T-helper 1 cell treated with Interleukin-12 subunit alpha and Interleukin-12 subunit beta and Interleukin-4 antibody, amounts not matched to agents 30 ng/mL and 1 ng/mL, for 36 hours (primary cell): ENCODE results near the gene NRXN2. TPM values are rescaled to one million over a fixed set of nuclear protein-coding genes. Genes with fewer than 3 reads are reported as not detected.

Source experiments
- intact Hi-C: fragments of 100-400 bp; cut with micrococcal nuclease; formaldehyde crosslinking; loops from one replicate; pipeline ENCODE4 v1.15.1; 2024
- total RNA-seq: library from RNA; stranded (reverse); gene quantifications from 2 replicates; pipeline ENCODE4 v1.2.3, GENCODE V29; 2022

The NRXN2 gene
- total RNA-seq, 1 donor from 2014 or later, result 1.3 TPM

DNA sequence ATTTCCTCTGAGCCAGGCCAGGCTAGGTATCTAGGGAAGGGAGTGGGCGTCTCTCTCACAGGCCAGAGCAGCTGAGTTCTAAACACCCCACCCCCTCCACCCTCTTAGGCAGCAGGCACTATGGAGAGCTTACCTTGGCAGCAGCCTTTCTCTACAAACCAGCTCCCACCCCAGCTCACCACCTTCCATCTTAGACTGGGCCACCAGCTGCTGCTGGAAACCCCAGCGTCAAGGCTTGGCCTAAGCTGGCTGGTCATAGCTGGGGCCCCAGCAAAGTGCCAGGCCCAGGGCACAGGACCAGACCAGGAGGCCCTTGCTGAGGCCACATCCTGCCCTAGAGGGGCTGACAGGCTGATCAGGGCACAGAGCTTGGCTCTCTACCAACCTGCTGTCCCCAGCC, 111.8 kb downstream of the NRXN2 start:
- intact Hi-C loops, result no loop called here

DNA sequence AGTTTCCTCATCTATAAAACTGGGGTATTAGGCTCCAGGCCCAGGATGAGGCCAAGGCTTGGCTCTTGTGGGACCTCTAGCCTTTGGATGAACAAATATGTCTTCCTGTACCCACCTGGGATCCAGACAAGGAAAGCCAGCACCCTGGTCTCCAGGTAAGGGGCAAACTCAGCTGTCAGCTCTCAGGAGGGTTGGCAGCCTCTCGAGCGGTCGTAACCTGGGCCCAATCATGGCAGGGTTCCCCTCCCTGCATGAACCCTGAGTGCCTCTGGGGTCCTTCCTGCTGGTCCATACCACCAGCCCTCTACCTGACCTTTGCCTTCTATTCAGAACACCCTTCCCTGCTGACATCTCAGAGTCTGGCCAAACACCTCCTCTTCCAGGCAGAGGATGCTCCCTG, 112.4 kb downstream of the NRXN2 start:
- intact Hi-C loops, result no loop called here

DNA sequence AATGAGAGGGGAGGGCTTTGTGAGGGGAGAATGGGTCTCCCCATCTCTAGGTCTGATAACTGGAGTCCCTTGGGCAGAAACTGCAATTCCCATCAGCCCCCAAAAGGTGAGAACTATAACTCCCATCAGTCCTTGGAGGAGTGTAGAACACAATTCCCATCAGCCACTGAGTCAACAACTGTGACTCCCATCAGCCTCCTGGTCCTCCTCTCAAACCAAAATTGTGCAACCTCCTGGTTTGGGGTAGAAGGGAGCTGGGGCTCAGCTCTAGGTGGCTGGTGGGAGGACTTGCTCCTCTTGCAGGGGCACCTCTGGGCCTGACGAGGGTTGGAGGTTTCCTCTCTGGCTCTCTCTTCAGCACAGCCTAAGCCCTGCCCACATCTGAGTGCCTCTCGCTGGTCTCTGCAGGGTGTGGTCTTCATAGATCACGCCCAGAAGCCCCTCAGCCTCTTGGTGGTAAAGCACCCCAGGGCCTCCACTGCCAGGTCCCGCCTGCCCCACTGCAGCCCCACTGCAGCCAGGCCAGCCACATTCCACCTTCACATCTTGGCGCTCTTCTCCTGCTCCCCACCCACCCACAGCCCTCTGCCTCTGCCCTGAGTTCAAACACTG, 113.5 kb downstream of the NRXN2 start:
- intact Hi-C loops, result no loop called here

DNA sequence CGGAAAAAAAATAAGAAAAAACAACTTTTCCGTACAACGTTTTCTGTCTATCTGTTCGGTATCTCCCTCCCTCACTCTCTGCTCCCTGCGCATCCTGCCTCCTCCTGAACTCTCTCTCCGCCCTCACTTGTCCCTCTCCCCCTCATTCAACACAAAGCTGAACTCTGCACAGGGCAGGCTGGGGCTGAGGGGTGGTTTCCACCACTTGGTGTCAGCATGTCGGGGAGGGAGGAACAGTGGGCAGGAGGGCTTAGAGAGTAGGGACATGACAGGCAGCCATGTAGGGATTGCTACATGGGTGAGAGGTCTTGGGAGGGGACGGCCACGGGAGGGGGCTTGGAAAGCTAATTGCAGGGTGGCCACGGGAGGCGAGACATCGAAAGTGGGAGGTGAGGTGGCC, 114.4 kb downstream of the NRXN2 start:
- intact Hi-C loops, result no loop called here

DNA sequence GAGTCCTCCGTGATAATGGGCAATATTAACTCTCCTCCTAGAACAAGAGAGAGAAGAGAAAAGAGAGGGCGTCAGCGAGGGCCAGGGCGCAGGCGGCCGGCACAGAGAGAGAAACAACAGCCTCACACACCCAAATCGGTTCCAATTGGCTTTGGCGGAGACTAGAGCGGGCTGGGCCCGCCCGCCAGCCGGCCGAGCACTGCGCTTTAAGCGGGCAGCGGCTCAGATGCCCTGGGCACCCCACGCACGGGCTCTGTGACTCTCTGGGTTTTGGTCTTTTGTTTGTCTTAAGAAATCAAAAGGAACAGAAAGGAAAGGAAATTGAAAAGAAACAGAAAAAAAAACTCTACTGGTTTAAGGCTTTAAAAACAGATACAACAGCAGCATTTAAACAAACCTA, 115.0 kb downstream of the NRXN2 start:
- intact Hi-C loops, result no loop called here

DNA sequence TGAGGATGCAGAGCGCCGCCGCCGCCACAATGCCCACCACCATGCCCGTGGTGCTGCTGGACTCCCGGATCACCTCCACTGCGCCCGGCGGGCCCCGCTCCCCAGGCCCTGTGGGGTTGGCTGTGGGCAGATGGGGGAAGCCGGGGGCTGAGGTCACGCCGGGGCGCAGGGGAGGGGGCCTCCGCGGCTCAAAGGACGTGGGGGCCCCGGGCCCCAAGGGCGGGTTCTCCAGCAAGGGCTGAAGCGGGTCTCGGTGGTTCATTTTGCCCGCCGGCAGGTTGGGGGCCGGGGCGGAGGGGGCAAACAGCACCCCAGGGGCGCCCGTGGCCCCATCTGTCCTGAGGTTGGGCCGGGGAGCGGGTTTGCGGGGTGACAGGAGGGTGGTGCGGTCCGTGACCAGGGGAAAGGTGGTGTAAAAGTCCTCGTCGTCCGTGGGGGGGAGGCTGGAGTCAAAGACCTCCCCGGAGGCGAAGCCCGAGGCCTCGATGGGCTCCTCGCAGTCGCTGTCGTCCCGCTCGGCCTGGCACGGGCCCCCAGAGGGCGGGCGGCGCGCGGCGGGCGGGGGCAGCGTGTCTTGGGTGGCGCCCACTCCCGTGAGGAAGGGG, 115.5 kb downstream of the NRXN2 start:
- intact Hi-C loops, result no loop called here

DNA sequence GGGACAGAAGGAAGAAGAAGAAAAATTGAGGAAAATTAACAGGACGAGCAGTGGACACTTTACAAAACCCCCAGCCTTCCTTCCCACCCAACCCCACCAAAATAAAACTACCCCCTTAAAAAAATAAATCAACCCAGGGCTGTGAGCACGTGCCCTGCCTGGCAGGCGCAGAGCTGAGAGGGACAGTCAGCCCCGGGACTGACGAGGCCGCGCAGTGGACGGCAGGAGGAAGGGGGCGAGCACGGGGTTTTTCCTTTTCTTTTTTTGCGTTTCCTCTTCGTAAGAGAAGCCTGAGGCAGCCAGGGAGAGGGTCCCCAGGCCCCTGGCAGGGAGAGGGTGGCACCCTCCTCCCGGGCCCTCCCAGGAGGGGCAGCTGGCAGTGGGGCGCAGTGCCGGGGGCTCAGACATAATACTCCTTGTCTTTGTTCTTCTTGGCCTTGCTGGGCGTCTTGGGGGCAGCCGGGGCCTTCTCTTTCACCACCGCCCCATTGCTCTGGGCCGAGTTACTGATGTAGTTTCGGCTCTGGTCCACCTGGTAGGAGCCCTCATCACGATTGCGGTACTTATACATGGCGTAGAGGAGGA, 116.1 kb downstream of the NRXN2 start:
- intact Hi-C loops, result no loop called here

DNA sequence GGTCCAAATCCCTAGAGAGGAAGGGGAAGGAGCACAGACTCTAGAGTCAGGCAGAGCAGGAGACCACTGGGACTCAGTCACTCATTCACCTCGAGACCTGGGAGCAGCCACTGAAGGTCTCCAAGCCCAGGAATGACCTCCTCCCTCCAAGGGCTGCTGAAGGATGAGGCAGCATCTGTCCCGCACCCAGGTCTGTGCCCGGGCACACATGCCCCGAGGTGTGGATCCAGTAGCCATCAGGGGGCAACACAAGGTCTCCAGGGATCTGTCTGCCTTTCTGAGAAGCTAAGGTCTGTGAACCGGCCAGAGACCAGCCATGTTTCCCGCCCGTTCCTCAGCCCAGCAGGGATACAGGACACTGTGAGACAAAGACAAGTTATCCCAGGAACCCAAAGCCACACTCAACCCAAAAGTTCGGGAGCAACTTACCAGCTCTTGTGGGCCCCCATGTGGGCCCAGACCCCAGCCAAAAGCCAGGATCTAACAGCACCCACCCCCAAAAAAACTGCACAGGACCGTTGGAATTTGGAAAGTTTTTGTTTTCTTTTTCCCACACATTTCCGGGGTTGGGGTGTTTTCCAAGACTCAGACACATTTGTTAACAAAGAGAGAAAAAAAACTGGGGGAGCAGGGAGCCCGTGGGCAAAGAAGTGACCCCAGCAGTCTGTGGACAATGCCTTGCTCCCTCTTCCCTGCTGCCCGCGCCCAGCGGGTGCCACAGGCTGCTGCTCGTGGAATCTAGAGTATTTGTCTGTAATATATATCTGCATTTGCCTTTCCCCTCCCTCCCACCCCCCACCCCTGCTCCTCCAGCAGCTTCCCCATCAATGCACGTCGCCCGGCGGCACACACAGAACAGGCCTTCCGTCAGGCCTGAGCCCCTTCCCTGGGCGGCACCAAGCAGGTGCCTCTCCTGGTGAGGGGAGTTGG, 117.1 kb downstream of the NRXN2 start:
- intact Hi-C loops, result no loop called here

DNA sequence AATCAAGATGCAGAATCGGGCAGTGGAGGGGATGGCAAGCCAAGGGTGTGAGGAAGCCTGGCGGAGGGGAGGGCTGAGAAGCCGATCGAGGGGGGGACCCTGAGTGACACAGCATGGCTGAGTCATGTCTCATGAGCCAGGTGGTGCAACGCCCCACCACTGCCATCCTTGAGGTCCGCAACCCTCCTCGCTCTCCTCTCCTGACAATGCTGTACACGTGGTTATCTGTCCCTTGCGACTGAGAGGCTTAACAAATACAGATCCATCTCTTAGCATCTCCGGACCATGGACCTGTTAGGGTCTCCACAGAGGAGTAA, 117.8 kb downstream of the NRXN2 start:
- intact Hi-C loops, result no loop called here

DNA sequence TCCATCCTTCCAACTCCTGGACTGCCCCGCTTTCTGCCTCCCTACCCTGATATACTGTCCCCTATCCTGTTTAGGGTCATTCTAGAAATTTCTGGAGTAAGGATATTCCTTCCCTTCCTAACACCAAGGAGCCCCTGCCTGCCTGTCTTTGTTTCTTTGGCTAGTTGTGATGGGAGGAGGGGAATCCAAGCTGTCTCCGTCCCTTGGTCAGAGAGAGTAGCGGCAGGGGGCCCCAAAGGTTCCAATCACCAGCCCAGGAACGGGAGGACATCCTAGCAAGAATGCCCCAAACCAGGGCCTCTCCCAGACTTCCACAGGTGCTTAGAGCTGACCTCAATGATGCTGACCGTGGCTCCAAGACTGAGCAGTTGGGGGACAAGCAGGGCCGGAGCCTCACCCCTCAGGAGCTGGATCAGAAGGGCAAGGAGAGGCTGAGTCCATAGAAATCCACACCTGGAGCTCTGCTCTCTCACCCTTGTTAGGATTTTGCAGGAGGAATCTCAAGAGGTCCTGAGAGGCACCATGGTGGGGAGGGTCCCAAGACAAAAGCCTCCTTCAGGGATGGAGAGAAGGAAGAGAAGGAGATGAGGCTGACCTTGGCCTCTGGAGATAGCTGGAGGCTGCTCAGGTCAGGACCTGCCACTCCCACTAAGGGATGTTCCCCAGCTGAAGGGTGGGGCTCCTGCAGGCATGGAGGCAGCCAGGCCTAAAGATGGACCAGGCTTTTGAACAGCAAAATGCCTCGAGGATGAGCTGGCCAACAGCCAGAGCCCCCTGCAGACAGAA, 118.3 kb downstream of the NRXN2 start:
- intact Hi-C loops, result no loop called here

DNA sequence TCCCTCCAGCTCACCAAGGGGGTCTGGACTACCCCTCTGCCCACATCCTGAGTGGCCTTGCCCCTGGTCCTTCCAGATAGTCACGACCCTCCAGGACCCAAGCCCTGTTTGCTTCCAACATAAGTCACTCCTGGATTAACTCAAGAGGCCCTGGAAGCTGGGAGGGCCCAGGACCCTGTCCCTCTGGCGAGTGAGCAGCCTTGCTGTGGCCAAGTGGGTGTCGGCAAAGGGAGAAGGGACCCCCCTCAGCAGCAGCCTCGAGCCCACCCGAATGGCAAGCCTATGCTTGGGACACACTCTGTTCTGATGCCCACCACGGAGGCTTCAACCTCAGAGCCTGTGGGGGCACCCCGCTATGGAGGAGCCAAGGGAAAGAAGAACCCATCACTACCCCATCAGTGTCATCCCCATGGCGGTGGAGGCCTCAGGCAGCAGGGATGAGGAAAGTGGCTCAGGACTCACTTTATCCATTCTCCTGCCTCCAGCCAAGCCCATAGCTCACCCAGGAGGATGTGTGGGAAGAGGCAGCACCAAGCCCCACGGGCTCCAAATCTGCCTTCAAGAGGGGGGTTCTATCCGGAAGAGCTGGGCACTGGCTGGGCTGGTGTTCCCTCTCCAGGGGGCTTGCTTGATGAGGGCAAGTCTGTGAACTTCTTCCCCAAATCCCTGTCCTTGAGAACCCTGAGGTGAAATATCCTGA, 119.4 kb downstream of the NRXN2 start:
- intact Hi-C loops, result no loop called here

DNA sequence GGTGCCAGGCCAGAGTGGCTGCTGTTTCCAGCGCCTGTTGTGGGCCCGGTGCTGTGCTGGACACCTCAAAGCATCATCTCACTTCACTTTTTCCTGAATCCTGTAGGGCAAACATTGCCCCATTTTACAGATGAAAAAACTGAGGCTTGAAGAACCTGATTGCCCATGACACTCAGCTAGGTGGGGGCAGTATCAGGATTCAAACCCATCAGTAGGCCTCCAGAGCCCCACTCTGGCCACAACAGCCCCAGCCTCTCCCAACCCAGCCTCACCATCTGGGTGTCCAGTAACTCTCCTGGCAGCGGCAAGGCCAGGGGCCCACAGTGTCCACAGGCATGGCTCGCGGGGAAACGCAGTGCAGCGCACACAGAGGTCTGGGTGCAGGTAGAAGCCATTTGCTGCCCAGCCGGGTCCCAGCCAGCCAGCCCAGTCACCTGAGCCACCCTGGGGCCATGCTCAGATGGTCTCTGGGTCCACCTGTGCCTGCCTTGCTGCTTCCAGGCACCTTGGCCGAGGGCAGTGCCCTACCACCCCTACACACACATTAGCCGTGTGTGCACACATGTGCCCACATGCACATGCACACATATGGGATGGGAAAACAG, 120.4 kb downstream of the NRXN2 start:
- intact Hi-C loops, result no loop called here

DNA sequence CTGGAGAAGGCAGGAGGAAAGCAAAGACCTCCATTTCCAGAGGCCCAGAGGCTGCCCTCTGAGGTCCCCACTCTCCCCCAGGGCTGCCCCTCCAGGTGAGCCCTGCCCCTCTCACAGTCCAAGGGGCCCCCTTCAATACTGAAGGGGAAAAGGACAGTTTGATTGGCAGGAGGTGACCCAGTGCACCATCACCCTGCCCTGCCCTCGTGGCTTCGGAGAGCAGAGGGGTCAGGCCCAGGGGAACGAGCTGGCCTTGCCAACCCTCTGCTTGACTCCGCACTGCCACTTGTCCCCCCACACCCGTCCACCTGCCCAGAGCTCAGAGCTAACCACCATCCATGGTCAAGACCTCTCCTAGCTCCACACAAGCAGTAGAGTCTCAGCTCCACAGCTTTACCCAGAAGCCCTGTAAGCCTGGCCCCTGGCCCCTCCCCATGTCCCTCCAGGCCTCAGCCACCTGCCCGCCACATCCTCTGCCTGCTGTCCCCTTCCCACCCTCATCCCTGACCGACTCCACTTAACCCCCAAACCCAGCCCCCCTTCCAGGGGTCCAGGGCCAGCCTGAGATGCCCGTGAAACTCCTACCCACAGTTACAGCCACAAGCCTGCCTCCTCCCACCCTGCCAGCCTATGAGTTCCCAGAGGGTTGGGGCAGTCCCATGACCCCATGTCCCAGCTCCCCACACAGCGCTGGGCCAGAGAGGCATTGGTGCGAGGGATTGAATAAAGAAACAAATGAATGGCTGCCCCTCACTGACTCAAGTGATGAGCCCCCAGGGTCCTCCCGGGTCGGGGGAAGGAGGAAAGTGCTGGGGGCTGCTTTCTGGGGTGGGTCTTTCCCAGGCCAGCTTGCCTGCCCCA, 121.2 kb downstream of the NRXN2 start:
- intact Hi-C loops, result no loop called here

DNA sequence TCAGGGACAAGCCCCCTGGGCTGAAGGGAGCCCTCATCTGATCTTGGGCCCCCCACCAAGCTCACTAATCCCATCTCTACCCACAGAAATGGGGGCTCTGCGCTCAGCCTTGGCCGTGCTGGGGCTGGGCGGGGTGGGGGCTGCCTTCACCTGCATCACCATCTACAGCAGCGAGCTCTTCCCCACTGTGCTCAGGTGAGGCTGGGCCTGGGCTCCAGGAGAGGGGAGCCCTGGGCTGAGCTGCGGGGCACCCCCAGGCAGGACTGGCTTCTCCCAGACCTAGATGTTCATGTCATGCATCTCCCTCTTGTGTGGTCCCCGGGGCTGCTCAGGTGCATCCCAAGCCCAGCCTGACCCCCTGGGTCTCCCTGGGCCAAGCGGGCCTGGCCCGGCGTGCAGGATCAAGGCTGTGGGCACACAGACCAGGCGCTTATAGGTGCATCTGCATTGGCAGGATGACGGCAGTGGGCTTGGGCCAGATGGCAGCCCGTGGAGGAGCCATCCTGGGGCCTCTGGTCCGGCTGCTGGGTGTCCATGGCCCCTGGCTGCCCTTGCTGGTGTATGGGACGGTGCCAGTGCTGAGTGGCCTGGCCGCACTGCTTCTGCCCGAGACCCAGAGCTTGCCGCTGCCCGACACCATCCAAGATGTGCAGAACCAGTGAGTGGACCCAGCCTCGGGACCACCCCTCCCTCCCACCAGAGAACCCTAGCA, 122.6 kb downstream of the NRXN2 start:
- intact Hi-C loops, result no loop called here

DNA sequence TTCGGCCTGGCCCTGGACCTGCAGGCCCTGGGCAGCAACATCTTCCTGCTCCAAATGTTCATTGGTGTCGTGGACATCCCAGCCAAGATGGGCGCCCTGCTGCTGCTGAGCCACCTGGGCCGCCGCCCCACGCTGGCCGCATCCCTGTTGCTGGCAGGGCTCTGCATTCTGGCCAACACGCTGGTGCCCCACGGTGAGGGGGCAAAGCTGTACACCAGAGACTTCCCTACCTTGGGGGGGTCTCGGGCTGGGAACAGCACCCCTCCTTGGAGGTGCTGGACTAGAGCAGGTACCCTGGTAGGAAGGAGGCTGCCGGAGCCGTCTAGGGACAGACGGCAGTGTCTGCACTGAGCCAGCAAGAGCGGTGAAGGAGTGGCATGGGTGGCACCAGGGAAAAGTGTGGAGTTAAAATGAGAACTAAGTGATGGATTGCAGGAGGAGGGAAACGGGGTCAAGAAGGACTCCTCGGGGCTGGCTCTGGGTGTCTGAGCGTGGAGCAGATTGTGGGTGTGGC, 123.2 kb downstream of the NRXN2 start:
- intact Hi-C loops, result no loop called here

DNA sequence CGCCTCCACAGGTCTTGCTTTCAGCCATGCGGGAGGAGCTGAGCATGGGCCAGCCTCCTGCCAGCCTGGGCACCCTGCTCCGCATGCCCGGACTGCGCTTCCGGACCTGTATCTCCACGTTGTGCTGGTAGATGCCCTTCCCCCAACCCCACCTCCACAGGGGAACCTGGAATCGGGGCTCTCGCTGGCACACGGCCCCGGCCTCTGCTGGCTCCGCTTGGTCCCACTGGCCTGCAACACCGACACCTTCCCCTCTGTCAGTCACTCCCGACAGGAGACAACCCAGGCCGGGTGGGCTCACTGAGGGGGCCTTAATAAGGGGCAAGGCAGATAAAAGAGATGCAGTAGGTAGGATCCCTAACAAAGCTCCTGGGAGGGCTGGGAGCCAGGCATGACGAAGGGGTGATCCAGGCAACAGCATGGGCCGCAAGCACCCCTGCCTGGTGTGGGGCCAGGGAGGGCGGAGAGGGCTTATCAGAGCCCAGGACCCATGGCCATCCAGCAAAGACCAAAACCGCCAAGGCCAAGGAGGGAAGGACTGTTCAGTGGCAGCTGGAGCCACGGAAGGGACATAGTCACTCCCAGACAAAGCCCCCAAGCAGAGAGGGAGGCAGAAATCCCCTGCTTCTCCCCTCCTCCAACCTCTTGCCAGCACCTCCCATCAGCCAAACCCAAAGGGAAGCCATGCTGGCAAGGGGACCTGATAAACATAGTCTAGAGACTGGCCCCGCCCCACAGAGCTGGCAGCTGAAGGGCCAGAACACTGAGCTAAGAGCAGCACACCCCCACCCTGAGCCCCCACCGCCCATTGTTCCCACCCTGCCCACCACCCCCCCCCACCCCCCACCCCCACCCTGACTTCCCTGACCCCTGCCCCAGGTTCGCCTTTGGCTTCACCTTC, 124.0 kb downstream of the NRXN2 start:
- intact Hi-C loops, result no loop called here

DNA sequence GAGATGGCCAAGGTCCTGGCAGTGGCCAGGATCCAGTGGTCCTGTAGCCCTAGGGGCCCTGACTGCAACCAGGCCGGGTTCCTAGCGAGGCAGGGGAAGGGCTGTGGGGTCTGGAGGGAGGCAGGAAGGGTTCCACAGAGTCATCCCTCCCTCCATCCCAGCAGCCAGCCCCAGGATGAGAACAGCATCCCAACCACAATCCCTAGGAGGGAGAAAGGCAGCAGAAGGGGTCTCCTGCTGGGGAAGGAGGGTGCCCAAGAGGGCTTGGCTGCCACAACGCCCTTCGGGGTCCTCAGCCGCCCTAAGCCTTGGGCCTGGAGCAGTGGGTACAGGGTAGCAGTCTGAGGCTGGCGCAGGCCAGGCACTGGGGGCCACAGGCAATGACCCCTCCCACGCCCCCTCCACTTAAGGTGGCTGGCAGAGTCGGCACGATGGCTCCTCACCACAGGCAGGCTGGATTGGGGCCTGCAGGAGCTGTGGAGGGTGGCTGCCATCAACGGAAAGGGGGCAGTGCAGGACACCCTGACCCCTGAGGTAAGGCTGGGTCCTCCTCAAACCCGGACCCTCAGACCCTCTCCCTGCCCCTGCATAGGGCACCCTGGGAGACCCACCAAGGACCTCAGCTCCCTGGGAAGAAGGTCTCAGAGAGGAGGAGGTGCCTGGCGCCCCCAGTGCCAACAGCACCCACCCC, 124.7 kb downstream of the NRXN2 start:
- intact Hi-C loops, result no loop called here
